Right lobe of liver (tissue), 4 donors: ENCODE measurements around the gene LRRC4.

ENCODE experiments used
- POLR2A ChIP-seq: fragments of 450-650 bp; IDR thresholded peaks from one replicate; pipeline ENCODE4 v1.6.1; 2017; ENCODE audit warnings: antibody characterized with exemption, mild to moderate bottlenecking
- TF ChIP-seq, protein P1 (sequence below), 4 donors: fragments of 200-600 bp in 3 of 4; fragments of 450-650 bp in 1 of 4; IDR thresholded peaks; one replicate each; pipeline versions ENCODE4 v1.5.1 to v1.8.0; 2016 to 2022; ENCODE audit warnings: antibody characterized with exemption in 4 of 4, mild to moderate bottlenecking in 2 of 4
- donor health status: DM: no; HTN: no; CAD: no.
- donor health status: DM: no; HTN: no; CAD: no.
- donor health status: DM: no; HTN: yes; CAD: no.

DNA sequence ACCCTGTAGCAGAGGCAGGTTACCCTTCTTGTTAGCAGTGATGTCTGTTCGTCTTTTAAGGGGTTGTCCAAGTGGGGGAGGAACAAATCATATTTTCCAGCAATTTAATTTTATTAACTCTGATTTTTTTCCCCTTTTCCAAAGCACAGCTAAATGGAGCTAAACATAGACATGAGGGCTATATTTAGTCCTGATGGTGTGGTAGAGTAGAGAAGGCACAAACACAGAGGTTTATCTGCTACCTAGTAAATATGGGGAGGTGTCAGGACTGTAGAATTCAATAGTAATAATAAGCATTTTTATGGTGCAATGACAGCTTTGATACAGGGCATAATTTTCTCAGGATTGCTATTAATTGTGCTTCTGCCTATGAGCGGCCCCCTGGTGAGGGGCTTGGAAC, 22.5 kb downstream of the LRRC4 start:
- TF ChIP-seq, protein P1, sequence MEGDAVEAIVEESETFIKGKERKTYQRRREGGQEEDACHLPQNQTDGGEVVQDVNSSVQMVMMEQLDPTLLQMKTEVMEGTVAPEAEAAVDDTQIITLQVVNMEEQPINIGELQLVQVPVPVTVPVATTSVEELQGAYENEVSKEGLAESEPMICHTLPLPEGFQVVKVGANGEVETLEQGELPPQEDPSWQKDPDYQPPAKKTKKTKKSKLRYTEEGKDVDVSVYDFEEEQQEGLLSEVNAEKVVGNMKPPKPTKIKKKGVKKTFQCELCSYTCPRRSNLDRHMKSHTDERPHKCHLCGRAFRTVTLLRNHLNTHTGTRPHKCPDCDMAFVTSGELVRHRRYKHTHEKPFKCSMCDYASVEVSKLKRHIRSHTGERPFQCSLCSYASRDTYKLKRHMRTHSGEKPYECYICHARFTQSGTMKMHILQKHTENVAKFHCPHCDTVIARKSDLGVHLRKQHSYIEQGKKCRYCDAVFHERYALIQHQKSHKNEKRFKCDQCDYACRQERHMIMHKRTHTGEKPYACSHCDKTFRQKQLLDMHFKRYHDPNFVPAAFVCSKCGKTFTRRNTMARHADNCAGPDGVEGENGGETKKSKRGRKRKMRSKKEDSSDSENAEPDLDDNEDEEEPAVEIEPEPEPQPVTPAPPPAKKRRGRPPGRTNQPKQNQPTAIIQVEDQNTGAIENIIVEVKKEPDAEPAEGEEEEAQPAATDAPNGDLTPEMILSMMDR (IDR thresholded peaks at IDR 0.05), result no peak
- TF ChIP-seq POLR2A, result no peak
